SW480 (cell line): ENCODE data around the gene MYO5C.
"Not testable (repeated sequence)": the region's sequence is repeated elsewhere in the genome, so short reads cannot be mapped to it uniquely, and the experiment has no call there.

Source experiments
- DNase-seq: peaks from one replicate; pipeline ENCODE4 v3.0.0-alpha.2; 2016; ENCODE audit warnings: low spot score

Gene MYO5C

DNA sequence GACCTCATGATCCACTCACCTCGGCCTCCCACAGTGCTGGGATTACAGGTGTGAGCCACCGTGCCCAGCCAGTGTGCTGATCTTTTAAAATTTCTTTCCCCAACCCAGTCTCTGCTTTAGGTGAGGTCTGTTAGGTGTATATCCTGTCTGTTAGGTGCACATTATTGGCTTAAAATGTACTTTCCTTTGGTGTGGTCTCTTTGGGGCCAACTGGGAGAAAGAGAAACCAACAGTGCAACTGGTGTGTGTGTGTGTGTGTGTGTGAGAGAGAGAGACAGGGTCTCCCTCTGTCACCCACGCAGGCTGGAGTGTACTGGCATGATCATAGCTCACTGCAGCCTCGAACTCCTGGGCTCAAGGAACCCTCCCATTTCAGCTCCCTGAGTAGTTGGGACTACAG lies 54.1 kb downstream of the MYO5C start:
- no peak for DNase-seq

DNA sequence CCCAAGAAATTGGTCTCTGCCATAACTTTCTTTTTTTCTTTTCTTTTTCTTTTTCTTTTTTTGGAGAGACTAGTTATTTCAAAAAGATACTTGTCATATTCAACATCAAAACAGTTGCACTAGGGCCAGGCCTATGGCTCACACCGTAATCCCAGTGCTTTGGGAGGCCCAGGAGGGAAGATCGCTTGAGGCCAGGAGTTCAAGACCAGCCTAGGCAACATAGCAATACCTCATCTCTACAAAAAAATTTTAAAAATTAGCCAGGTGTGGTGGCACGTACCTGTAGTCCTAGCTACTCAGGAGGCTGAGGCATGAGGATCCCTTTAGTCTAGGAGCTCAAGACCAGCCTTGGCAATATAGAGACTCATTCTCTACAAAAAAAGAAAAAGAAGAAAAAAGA lies 55.4 kb downstream of the MYO5C start:
- DNase-seq, result no peak

DNA sequence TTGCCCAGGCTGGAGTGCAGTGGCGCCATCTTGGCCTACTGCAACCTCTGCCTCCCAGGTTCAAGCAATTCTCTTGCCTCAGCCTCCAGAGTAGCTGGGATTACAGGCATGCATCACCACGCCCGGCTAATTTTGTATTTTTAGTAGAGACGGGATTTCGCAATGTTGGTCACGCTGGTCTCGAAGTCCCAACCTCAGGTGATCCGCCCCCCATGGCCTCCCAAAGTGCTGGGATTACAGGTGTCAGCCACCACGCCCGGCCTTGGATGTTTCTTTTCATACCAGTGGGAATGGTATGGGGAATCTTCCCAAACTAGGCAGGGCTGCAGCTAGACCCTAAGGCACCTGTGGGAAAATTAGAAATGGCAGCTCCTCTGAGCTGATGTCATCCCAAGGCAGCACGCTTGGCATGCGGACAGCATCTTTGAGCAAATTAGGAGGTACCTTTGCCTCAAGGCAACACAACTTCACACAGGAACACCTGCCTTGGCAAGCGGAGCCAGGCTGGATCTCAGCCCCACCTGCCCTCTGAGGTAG lies 56.5 kb downstream of the MYO5C start:
- not testable (repeated sequence) for DNase-seq

DNA sequence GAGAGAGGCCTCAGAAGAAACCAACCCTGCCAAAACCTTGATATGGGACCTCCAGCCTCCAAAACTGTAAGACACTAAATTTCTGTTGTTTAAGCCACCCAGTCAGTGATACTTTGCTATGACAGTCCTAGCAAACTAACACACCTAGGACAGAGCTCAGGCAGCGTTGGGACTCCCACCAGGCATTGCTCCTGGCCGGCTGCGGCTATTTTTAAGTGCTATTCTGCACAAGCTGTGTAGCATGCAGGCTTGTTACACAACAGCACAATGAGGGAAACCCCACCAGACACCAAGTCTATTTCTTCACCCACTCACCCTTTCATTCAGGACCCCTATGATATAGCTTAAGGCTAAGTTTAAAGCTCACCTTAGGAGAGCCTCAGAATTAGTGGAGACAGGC lies 57.5 kb downstream of the MYO5C start:
- no peak for DNase-seq

DNA sequence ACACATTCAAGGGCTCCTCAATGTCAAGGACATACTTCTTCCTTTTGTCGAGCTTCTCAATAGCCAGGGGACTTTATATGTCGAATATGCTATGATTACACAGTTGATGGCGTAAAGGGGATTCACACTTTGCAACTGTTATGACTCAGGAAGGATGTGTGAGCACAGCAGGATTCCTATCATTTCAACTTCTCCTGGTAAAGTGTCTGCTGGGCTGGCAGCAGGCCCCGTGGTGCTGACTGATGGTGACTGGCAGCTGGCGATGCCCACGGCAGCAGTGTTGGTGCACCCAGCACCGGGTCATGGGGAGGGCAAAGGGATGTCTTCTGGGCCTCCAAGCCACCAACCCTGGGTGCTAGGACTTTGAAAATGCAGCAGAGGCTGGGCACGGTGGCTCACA lies 59.6 kb downstream of the MYO5C start:
- DNase-seq, result no peak

DNA sequence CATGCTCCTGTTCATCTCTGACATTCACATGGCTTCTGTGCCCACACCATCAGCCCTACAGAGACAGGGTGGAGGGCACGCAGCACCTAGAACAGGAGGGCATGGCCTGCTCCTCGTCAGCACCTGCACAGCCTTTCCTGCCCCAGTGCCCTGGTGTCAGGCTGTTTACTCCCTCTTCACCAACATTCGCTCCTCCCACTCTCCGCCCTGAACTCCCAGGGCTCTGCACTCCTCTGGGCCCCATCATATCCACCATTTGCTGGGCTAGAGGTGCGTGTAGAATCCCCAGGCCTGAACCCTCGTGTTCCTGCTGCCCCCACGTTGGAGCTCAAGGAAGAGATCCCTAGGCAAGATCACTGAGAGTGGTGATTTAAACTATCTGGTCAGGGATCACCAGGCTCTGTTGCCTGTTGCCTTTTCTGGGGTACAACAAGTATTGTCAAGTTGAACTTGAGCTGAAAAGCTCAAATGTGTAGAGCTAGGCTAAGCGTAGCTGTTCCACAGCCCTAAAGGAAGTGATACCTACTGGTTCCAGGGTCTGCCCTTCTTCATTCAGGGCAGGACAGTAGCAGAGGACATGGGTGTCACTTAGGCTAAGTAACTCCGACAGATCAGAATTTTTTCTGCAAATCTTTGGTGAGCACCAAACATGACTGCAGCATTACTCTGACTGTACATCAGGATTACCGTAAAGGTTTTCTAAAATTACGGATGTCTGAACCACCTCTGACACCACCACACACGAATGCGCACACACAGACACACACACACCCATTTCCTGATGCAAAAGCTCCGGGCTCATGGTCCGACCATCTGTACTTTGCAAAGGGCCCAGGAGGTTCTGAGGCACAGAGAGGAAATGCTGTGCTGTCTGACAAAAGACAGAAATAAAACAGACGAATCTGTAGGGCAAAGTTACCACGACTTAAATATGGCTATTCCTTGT lies 60.7 kb downstream of the MYO5C start:
- DNase-seq, result no peak

DNA sequence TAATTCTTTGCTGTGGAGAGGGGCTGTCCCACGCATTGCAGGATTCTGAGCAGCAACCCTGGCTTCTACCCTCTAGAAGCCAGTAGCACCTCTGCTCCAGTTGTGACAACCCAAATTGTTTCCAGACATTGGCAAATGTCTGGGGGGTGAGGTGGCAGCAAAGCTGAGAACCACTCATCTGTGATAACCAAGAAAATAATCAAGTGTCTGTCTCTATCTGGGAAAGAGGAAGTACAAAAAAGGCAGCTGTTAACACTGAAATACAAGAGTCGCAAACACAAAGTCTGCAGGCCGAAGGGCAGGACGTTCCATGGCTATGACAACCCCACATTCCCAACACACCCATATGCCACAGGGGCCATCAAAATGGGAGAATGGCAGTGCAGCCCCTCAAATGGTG lies 62.2 kb downstream of the MYO5C start:
- no peak for DNase-seq

DNA sequence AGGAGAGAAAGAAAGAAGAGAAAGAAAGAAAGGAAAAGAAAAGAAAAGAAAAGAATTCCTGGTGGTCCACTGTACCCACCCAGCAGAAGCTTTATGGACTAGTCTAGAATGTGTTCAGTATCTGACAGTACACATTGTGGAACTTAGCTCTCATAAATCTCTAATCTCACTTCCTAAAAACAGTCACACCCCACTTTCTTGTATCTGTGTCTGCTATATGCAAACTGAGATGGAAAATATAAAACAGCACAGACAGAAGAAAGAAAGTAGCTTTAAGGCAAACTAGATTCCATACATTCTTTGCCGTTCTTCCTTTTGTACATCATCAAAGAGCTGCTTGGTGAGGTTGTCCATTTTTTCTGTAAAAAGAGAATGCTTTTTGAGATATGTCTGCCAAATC lies 63.3 kb downstream of the MYO5C start:
- no peak for DNase-seq

DNA sequence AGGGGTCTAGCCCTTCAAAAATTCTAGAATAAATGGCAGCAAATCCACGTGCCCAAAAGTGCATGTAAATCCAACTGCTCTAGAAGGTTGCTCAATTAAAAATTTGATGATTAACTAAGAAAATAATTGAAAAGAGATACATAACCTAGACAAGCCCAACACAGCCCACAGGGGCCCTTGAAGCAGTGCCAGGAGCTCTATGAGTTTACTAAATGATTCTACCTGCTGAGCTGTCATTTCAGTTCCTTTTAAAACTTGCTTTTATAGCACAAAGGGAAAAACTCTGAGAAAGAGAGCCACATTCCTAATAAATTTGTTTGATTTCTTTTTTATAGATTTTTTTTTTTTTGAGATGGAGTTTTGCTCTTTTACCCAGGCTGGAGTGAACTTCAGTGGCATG lies 65.5 kb downstream of the MYO5C start:
- DNase-seq, result no peak

DNA sequence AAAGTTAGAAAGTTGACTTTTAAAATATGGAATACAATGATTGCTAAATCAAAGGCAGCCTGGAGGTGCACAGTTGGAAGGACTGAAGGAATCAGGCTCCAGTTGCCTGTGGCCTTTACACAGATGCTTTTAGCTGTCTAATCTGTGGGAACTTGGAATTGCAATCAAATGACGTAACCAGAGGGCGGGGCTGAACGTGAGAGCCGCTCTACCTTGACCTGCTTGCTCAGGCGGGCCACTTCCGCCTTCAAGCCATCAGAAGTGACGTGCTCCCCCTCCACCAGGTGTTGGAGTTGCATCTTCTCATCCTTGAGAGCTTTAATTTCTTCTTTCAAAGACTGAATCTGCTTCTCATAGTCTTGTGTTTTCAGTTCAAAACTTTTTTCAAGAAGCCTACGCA lies 66.7 kb downstream of the MYO5C start:
- peak; percentile 59 for DNase-seq

DNA sequence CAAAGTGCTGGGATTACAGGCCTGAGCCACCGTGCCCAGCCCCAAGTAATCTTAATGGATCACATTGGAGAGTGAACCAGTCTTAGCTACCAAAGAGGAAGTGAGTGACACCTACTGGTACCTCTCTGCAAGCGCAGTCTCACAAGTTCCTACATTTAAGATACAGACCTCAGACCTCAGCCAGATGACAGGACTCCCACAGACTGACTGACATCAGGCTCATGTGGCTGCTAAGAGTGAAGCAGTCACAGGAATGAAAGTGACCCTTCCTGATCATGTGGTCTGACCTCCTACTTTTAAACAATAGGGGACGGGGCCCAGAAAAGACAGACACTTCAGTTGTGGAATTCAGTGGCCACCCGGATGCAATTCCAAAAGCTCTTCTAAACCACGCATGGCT lies 68.1 kb downstream of the MYO5C start:
- DNase-seq, result peak; percentile 68

DNA sequence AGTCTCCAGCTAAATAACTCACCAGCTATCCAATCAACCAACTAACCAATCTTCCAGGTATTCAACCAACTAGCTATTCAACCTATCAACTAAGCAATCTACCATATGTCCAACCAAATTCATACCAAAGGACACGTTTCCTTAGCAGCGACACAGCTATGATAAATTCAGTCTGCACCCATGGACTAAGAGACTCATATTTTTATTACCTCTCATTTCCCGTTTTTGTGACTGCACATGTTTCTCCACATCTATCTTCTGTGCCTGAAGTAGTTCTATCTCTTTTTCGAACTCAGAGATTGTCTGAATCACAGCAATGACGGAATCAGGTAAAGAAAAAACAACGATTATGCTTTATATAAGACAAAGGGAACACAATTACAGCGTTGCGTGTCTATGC lies 70.4 kb downstream of the MYO5C start:
- no peak for DNase-seq

DNA sequence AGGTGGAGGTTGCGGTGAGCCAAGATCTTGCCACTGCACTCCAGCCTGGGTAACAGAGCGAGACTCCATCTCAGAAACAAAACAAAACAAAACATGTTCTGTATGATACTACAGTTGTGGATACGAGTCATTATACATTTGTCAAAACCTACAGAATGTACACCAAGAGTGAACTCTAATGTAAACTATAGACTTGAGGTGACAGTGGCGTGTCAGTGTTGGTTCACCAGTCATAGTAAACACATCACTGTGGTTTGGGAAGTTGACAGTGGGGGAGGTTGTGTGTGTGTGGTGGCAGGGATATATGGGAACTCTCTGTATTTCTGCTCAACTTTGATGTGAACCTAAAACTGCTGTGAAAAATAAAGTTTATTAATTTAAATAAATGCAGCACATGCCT lies 71.4 kb downstream of the MYO5C start:
- no peak for DNase-seq

DNA sequence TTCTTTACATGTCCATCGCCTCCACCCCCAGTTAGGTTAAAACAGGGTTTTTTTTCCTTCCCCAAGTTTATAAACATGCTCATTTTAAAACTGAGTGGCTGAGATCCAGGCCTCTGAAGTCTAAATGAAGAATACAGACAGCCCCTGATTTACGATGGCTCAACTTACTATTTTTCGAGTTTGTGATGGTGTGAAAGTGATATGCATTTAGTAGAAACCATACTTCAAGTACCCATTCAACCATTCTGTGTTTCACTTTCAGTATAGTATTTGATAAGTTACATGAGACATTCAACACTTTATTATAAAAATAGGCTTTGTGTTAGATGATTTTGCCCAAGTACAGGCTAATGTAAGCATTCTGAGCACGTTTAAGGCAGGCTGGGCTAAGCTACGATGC lies 73.9 kb downstream of the MYO5C start:
- no peak for DNase-seq

DNA sequence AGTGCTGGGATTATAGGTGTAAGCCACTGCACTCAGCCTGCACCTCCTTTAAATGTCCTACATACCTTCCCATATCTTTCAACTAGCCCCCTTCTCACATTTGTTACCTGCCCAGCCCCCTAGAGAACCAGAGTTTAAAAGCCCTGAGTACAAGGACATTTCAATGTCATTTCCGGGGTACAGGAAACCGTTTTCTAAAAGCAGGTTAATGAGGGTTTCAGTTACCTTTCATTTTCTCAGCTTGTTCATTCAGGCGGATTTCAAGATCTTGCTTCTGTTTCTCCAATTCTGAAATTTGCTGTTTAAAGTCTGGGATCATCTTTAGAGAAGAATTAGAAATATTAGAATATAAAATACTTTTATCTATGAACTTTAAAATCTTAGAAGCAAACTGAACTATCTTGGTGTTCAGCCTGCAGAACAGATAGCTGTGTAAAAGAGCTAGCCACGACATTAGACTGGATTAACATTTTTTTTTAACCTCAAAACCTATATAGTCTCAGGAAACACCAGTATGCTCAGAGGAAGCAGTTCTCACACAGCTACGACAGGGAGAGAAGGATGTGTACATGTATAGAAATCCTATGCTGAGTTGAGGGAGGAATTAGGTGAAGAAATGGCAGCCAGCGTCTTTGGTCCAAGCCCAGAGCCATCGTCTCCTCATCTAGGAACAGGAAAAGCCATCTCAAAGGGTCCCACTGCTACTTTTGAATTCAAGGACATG lies 74.5 kb downstream of the MYO5C start:
- DNase-seq, result no peak

DNA sequence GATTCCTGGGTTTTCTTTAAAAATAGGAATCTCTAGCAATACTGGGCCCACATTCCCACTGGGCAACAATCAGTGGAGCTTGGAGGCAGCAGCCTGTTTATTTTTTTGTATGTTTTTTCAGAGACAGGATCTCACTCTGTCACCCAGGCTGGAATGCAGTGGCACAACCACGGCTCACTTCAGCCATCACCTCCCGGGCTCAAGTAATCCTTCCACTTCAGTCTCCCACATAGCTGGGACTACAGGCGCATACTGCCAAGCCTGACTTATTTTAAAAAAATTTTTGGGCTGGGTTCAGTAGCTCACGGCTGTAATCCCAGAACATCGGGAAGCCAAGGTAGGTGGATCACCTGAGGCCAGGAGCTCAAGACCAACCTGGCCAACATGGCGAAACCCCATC lies 75.4 kb downstream of the MYO5C start:
- DNase-seq, result no peak

DNA sequence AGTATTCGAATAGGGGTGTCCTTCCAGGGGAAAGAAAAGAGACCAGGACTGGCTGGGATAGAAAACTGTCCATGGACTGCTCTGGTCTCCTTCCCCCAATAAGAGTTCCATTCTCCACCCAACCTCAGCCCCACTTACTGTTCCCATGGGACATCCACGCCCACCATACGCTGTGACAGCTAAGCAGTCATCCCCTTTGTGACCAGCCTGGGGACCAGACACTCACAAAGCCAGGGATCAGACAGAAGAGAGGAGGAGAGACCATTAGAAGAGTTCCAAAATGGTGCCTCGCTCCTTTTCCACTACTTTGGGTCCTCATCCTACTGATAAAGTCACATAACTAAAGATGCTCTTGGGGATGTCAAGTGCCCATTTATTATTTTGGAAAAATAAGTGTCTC lies 76.8 kb downstream of the MYO5C start:
- DNase-seq, result no peak

DNA sequence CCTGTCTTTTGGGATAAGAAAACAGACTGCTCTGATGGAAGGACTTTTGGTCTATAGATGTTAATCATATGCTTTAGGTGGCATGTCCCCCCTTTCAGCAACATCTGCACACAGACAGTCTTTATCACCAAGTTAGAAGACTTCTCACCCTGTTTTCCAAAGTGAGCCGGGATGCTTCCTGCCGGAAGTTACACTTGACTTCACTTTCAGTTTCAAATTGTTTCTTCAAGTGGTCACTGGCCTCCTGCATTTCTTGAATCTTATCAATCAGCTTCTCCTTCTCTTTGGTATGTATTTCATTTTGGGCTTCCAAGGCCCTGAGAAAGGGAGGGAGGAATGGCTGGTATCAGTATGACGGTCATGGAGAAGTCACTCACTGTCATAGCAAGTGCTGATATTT lies 77.2 kb downstream of the MYO5C start:
- DNase-seq, result no peak

DNA sequence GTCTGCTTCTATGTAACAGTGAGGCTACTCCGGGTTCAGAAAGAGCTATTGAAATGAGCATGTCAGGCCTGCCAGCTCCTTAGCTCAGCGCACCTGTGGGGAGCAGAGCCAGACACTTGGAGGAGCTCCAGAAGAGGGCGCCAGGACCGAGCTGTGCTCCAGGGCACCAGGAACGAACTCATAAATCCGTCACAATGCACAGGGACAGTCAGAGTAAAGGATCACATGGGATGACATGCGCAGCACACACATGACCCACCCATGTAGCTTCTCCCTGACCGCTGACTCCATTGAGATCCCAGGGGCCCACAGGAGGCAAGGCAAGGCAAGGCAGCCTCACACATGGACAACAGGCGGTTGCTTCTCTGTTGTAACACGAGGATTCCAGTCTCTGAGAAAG lies 78.4 kb downstream of the MYO5C start:
- no peak for DNase-seq

DNA sequence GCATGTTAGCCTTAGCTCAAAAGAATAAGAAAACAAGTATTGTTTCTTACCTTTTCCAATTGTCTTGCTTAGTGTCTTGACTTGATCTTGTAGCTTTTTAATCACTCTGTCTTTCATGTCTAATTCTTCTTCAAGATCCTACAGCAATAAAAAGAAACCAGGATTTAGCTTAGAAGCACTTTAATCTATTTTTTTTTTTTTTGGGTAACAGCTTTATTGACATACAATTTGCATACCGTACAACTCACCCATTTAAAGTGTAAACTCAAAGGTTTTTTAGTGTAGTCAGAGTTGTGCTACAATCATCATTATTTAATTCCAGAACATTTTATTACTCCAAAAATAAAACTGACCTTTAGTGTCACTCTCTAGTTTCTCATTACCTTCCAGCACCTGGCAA lies 81.1 kb downstream of the MYO5C start:
- DNase-seq, result no peak

DNA sequence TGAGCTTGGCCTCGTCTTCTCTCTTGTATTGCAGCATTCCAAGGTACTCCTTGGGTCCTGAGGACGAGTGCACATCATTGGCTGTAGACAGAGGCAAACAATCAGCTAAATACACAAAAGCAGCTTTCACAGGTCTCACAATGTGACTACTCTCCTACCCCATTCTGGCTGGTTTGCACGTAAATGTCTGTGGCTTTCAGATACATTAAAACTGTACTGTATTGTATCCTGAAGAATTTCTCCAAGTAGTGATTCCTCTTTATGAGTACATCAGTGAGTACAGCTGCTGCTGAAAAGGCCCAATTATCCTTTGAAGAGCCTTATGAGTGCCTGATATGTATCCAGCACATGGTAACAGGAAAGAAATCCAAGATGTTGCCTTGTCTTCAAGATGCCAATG lies 82.4 kb downstream of the MYO5C start:
- DNase-seq, result no peak

DNA sequence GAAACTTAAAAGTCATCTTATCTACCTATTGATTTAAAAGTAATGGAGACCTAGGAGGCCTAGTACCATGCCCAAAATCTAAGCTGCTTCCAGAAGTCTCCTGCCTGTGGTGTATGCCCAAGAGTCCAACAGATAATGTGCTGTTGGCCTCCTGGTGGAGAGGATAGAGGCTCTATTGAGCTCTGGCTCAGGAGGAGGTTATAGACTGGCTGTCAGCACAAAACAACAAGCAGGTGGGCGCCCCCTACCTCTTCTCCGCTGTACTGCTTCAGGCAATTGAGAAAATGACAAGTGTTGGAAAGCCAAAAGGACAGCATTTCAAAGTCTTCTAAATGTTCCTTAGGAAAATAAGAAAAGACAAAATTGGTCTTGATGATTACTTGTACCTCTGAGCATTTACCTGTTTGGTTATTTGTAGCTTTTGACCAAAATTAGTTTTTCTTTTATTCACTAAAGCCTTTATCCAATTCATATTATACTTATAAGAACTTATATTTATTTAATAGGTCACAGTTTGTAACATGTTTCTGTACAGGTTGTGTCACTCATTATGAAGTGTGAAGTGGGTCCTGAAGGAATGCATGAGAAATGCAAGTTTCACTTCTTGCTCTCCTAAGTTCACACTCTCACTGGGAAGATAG lies 87.2 kb downstream of the MYO5C start:
- DNase-seq, result peak; percentile 47

DNA sequence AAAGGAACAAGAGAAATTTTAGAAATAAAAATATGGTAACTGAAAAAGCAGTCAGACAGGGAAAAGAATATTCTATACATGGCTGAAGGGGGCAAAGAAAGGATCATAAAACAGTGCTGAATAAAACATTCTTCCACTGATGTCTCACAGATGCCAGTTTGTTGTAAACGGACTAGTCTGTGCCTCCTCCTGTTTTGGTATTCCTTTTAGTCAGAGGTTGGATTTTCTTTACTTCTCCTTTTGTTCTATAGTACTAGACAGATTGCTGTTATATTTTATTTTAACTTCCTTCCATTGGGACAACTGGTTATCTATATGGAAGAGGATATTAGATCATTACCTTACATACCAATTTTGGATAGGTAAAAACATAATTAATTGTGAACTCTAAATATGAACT lies 88.4 kb downstream of the MYO5C start:
- no peak for DNase-seq
